Measurements from ENCODE around the gene GNPTG.
A peak's percentile ranks its signal among the peaks of the same experiment; 100 is the strongest.

Gene GNPTG

GRCh38 chr16:1330931-1331711, 20.6 kb upstream of the GNPTG start:
- no peak overlapping the region for H3K4me3 ChIP-seq (ENCODE audit: low read depth, low read length)
- peaks cover 9% of the 10 kb centered on the region for H3K9me3 ChIP-seq (ENCODE audit: severe bottlenecking)
- H3K27me3 ChIP-seq (ENCODE audit: insufficient read depth, low read depth, severe bottlenecking), result peaks cover 51% of the 10 kb centered on the region
- no peaks in the 10 kb centered on the region for H3K36me3 ChIP-seq
- DNase-seq, result no peak
- no peak overlapping the region for H3K27ac ChIP-seq
- TF ChIP-seq CTCF (IDR thresholded peaks at IDR 0.05; ENCODE audit: low read depth, low read length), result no peak

GRCh38 chr16:1331712-1332617, 19.8 kb upstream of the GNPTG start:
- Histone ChIP-seq H3K27me3 (ENCODE audit: insufficient read depth, low read depth, severe bottlenecking) (peaks cover 59% of the 10 kb centered on the region), H3K27ac (no peak overlapping the region), H3K36me3 (no peaks in the 10 kb centered on the region), H3K4me3 (ENCODE audit: low read depth, low read length) (no peak overlapping the region), H3K9me3 (ENCODE audit: severe bottlenecking) (peaks cover 9% of the 10 kb centered on the region)
- peak; percentile 51 for DNase-seq
- no peak for TF ChIP-seq CTCF (IDR thresholded peaks at IDR 0.05; ENCODE audit: low read depth, low read length)

GRCh38 chr16:1332618-1333148, 19.0 kb upstream of the GNPTG start:
- Histone ChIP-seq H3K9me3 (ENCODE audit: severe bottlenecking) (peaks cover 9% of the 10 kb centered on the region), H3K36me3 (no peaks in the 10 kb centered on the region), H3K27ac (no peak overlapping the region), H3K27me3 (ENCODE audit: insufficient read depth, low read depth, severe bottlenecking) (peaks cover 66% of the 10 kb centered on the region), H3K4me3 (ENCODE audit: low read depth, low read length) (no peak overlapping the region)
- DNase-seq, result no peak
- TF ChIP-seq CTCF (IDR thresholded peaks at IDR 0.05; ENCODE audit: low read depth, low read length), result no peak

- Histone ChIP-seq H3K27me3 (ENCODE audit: insufficient read depth, low read depth, severe bottlenecking) (peaks cover 70% of the 10 kb centered on the region), H3K9me3 (ENCODE audit: severe bottlenecking) (peaks cover 9% of the 10 kb centered on the region), H3K4me3 (ENCODE audit: low read depth, low read length) (peak within 1 kb of the TSS; percentile 28; the same call in 1 of the 2 replicates), H3K36me3 (no peaks in the 10 kb centered on the region), H3K27ac (no peak within 1 kb of the TSS)
- TF ChIP-seq CTCF (IDR thresholded peaks at IDR 0.05; ENCODE audit: low read depth, low read length), result no peak
- DNase-seq, result no peak
These were observed 18.4 kb upstream of the GNPTG start, which contains the start of gene BAIAP3 for GRCh38 chr16:1333149-1333812. BAIAP3 (plus strand) TSS chr16:1333645; CDS start chr16:1338550, 4,905 bp downstream.

- TF ChIP-seq CTCF (IDR thresholded peaks at IDR 0.05; ENCODE audit: low read depth, low read length), result no peak
- H3K27ac ChIP-seq, result no peak overlapping the region
- peaks cover 77% of the 10 kb centered on the region for H3K27me3 ChIP-seq (ENCODE audit: insufficient read depth, low read depth, severe bottlenecking)
- peak overlapping the region; percentile 28; the same call in 1 of the 2 replicates for H3K4me3 ChIP-seq (ENCODE audit: low read depth, low read length)
- no peaks in the 10 kb centered on the region for H3K36me3 ChIP-seq
- no peak for DNase-seq
- peaks cover 9% of the 10 kb centered on the region for H3K9me3 ChIP-seq (ENCODE audit: severe bottlenecking)
These were observed 17.7 kb upstream of the GNPTG start for GRCh38 chr16:1333854-1334700.

All from WERI-Rb-1 (cell line).